ENCODE results near the gene NEK11.

NEK11 gene

DNA sequence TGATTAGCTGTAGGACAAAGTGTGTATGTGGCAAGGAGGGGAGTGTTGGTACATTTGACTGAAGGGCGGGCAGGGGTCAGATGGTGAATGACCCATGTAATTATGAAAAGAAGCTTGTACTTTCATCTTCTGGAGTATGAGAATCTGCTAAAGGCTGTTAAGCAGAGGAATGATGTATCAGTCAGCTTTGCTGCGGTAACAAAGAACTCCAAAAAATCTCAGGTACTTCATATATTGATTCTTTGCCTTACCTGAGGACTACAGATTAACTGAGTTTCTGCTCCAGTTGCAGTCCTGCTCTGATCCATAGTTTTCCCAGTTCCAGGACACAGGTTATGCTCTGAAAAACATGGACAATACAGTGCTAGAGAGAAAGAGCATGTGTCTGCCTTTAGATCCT, 115.1 kb downstream of the NEK11 start:
- no peak for DNase-seq (ENCODE audit: low read depth)

DNA sequence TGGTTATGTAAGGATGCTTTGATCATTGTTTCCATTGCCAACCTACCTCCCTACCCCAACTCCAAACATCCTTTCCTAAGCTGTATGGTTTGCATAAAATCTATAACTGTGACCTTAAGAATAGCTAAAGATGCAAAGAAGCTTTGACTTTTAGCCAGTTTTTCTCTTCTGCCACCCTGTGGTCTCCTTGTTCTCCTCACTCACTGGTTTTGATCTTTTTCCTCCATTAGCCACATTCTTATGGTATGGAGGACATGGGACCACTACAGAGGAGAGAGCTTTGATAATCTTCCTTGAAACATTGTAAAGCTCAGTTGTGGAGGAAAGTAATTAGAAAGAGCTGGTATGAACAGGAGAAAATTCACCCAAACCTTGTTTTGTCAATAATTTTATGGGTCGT, 115.9 kb downstream of the NEK11 start:
- no peak for DNase-seq (ENCODE audit: low read depth)

DNA sequence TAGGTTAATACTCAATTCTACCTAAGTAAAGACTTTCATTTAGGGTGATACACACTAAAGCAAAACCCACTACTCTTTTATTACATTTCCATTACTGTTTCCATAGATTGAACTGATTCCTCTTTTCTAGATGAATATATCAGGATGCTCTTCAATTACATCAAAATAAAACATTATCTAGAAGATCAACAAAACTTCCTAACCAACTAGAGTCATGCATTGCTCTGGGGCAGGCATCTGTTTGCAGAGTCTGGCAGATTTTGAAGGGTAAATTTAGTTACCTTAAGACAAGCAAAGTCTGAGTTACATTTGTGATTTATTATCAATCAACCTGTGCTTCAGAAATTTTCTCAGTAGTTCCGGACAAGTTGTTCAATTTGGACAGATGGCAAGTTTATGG, 117.1 kb downstream of the NEK11 start:
- DNase-seq (ENCODE audit: low read depth), result no peak

DNA sequence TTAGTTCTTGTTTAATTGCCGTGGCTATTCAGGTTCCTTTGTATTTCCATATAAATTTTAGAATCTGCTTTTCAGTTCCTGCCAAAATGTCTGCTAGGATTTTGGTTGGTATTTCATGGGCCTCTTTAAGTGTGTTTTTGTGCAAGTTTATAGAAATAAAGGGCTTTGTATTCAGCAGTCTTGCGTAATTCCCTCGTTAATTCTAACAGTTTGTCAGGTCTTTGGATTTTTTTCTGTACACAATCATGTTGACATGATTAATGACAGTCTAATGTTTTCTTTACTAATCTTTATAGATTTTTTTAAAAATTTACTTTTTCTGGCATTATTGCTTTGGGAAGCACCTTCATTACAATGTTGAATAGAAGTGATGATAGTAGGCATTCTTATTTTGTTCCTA, 120.9 kb downstream of the NEK11 start:
- DNase-seq (ENCODE audit: low read depth), result no peak

DNA sequence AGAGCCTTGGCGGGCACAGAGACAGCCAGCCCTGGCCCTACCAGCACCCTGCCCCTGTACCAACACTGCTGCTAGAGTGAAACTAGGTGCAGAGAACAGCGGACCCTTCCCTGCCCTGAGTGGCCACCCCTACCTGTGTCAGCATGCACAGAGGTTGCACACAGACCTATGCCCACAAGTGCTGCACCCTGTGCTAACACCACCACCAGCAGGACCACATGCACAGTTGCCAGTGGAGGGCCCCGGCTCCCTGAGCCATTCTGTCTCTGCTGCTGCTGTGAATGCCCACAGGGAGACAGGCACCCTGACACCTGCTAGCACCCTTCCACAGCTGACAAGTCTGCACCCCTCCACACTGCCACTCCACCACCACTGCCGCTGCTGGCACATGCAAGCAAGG, 131.8 kb downstream of the NEK11 start:
- no peak for DNase-seq (ENCODE audit: low read depth)

DNA sequence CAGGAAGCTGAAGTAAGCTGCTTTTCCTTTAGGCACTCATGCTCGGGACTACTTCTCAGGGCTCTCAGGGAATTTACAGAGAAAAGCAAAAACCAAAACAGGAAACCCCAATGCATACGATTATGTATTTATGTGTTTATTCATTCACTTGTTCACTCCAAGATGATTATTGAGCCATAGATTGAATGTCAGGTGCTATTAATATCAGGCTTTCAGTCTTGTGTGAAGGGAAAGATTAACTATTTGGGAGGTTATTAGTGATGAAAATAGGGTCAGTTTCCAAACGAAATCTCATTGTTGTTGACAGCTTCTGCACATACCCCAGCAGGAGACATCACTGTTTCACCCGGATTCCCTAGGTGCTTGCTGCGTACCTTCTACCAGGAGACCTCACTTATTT, 135.8 kb downstream of the NEK11 start:
- DNase-seq (ENCODE audit: low read depth), result no peak

DNA sequence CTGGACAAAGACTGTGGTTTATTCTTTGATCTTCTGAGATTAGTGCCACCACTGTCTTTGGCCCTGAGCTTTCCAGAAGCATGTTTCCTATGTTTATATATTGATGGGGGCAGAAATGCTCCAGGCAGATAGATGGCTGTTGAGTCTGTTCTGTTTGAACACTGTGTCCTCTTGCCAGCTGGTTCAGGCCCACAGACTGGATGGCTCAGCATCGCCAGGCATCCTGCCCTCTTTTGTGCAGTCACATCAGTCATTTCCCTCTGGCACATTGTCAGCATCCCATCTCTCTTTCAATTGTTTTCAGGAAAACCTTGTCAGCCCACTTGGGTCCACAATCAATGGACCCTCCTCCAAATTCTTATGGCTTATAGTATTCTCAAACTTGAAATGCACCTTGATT, 141.2 kb downstream of the NEK11 start:
- no peak for DNase-seq (ENCODE audit: low read depth)

DNA sequence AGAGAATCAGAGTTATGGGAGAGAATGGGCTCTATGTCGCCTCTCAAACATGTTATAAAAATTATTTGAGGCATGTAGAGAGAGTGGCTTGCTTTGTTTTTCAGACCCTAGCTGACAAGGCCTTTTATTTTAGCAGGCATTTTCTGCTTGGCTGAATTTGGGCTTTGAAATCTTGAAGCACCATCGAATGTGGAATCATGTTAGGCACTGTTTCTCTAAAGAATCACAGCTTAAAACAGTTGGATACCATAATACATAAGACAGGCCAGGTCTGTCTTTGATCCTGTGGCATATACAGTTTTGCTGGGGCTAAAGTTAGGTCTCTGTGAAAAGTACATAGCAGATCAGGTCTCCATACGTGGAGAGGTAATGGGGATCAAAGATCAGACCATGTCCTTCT, 142.7 kb downstream of the NEK11 start:
- DNase-seq (ENCODE audit: low read depth), result no peak

DNA sequence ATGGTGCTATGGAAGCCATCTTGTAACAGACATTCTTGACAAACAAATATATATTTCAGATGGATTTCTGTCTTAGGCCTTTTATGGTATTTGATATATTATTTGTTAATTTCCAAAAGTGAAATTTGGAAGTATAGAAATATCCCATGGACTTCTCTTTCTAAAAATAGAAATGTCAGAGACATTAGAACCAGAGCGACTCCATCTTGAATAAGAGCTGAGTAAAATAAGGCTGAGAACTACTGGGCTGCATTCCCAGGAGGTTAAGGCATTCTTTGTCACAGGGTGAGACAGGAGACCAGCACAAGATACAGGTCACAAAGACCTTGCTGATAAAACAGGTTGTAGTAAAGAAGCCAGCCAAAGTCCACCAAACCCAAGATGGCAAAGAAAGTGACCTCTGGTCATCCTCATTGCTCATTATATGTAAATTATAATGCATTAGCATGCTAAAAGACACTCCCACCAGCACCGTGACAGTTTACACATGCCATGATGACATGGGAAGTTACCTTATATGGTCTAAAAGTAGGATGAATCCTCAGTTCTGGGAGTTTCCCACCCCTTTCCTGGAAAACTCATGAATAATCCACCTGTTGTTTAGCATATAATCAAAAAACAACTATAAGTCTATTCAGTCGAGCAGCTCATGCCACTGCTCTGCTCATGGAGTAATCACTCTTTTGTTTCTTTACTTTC, 146.0 kb downstream of the NEK11 start:
- DNase-seq (ENCODE audit: low read depth), result no peak

DNA sequence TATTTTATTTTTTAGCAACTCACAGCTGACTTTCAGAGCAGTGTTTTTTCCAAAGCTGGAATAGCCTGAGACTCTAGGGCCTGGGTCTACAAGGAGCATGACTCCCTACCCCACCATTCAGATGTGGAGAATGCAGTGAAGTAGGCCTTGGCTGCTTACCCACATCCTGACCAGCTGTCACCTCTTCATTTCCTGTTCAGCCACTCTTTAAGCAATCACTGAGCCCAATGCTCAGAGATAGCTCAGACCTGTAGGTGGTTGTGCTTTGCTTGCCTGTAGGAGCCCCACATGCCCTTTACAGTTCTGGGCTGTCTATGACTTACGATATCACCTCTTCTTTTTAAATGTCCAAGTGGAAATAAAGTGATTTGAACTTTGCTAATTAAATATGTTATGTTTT, 148.1 kb downstream of the NEK11 start:
- DNase-seq (ENCODE audit: low read depth), result no peak

DNA sequence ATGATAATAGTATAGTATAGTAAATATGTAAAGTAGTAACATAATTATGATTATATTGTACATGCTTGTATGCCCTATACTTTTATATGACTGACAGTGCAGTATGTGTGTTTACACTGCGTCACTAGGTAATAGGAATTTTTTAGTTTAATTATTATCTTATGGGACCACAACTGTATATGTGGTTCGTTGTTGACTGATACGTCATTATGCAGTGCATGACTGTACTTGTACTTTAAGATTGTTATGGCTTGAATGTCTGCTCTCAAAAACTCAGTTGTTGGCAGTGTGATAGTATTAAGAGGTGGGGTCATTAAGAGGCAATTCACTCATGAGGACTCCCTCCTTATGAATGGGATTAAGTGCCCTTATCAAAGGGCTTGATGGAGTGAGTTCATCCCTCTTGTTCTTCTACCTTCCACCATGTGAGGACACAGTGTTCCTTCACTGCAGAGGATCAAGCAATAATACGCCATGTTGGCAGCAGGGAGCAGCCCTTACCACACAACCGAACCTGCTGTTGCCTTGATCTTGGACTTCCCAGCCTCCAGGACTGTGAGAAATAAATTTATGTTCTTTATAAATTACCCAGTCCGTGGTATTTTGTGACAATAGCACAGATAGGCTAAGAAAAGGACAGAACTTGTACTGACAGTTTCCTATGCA, 152.2 kb downstream of the NEK11 start:
- no peak for DNase-seq (ENCODE audit: low read depth)

DNA sequence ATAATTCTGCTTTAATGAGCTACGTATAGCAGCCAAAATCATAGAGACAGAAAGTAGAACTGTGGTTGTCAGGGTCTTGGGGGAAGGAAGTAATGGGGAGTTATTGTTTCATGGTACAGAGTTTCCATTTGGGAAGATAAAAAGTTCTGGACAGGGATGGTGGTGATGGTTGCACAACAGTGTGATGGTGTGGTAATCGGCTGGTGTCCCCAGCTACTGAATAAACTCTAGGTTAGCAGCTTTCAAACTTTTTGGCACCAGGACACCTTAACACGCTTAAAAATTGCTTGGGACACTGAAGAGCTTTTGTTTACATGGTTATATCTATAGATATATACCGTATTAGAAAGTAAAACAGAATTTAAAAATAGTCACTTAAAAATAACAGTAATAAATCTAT, 166.0 kb downstream of the NEK11 start:
- no peak for DNase-seq (ENCODE audit: low read depth)

DNA sequence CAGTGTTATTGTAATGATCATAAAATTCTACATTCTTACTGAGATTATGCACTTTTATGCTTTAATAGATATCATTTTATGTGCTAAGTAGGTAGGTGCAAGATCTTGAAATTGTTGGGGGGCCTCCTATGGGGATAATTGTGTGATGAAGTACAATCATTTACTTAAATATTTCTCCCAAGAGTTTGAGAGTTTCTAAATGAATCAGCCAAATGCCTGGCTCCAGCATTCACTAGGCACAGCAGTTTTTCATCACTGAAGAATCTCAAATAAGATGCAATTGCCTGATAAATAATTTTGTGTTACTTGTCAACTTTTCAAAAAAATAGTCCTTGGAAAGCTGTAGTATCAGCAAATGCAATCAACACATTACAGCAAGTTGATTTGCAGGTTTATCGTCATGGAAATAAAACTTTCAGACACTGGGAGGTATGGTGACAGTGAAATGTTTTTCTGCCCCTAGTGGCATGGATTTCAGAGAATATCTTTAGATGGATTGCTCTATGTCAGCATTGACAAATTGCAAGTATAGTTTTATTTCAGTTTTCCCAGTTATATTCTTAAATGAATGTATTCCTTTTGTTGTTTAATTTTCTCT, 167.1 kb downstream of the NEK11 start:
- no peak for DNase-seq (ENCODE audit: low read depth)

DNA sequence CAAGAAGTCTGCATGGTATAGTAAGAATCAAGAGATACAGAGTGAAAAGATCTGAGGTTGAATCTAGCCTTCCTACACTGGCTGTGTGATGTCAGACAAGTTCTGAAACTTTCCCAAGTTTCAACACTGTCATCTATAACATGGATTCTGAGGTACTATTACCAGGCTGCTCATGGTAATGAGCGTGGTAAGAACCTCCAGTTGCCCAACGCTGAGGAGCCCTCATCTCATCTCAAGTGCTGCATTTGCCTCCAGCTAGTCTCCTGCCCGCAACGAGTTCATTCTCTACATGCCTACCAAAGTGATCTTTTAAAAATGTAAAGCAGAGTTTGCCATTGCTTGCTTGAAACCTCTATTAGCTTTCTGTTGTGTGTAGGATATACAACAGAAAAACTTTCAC, 168.1 kb downstream of the NEK11 start:
- DNase-seq (ENCODE audit: low read depth), result no peak

DNA sequence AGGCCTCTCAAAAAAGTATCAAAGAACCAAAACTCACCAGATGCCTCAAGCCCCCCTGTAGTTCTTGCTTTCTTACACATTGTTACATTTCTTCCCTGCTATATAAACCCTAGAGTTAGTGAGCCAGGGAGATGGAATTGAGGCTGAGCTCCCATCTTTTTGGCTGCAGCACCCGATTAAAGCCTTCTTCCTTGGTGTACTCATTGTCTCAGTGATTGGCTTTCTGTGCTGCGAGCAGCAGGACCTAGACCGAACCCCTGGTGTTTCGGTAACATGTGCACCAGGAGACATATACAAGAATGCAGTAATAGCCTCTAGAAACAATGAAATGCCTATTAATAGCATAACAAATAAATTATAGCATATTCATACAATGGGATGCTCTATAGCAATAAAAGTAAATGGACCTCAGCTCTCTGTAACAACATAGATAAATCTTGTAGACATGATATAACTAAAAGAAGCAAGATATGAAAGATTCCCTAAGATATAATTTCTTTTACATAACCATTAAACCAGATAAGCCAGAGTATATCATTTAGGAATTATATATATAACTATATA, 174.0 kb downstream of the NEK11 start:
- DNase-seq (ENCODE audit: low read depth), result no peak

DNA sequence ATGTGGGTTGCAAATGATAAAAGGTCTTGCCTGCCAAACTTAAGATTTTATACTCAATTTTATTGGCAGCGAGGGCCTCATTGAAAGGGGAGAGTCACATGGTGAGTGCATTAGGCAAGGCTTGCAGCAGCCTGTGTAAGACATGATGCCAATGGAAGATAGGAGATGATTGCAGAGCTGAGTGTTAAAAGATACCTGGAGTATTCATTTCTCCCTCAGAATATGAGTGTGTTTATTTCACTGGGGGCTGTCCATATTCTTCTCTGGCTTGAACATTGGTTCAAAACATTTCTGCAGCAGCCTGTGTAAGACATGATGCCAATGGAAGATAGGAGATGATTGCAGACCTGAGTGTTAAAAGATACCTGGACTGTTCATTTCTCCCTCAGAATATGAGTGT, 189.7 kb downstream of the NEK11 start:
- DNase-seq (ENCODE audit: low read depth), result no peak

DNA sequence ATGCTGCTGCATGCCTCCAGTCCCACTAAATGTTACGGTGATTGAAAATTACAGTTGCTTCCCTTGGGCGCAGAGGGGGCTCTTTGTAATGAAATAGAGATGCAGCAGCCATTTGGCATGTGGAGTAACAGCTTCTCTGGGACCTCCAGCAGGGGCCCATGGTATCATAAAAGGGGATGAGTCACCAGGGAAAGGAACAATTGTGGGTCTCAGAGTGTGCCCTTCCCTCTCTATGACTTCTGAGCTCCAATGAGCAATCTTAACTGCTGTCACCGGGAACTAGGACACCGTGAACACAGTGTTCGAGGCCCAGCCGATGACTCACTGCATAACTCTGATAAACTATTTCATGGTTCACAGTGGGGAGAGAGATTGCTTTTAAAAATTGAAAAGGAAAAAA, 190.1 kb downstream of the NEK11 start:
- no peak for DNase-seq (ENCODE audit: low read depth)

DNA sequence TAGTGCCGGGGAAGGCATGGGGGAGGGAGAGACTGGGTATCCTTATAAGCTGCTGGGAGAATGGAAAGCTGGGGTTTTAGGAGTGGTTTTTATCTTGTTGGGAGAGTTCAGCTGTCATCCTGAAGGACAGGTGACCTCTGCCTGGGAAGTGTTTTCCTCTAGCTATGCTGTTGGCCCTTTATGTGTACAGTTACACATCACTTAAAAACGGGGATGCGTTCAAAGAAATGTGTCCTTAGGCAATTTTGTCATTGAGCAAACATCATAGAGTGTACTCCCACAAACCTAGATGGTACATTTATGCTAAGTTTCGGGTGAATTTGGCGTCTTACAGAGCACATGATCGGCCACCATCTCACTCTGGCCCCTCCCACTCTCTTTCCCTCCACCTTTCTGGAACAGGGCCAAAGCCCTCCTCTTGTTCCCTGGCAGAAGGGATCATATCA, 190.6 kb downstream of the NEK11 start:
- no peak for DNase-seq (ENCODE audit: low read depth)

DNA sequence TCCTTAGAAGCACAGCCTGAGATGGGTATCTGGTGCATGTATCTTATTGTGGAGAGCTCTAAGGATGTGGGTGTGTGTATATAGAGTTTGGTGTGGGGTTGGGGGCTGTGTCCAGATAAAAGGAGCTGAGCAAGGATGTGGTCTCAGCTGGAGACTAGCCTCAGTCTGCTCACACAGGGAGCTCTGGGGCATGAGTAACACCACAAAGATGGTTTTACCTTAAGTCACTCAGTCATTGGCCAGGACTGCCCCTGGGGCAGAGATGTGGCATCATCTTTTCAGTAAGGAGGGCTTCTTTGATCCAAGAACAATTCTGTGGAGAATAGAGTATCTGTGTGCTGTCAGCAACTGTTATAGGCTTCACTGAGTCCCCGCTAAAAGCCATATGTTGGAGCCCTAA, 191.5 kb downstream of the NEK11 start:
- no peak for DNase-seq (ENCODE audit: low read depth)

DNA sequence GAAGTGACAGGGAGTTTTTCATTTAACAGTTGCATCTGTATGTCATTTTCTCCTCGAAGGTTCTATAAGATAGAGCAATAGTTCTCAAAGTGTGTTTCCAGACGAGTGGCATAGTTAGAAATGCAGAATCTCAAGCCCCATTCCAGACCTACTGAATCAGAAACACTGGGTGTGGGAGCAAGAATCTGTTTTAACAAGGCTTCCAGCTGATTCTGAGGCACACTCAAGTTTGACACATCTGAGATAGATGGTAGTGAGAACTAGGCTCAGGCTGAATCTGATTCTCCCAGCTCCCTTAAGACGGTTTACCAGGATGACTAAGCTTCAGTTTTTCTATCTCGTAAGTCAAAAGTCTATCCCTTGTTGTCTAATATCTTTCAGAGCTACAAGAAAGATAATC, 195.1 kb downstream of the NEK11 start:
- no peak for DNase-seq (ENCODE audit: low read depth)

DNA sequence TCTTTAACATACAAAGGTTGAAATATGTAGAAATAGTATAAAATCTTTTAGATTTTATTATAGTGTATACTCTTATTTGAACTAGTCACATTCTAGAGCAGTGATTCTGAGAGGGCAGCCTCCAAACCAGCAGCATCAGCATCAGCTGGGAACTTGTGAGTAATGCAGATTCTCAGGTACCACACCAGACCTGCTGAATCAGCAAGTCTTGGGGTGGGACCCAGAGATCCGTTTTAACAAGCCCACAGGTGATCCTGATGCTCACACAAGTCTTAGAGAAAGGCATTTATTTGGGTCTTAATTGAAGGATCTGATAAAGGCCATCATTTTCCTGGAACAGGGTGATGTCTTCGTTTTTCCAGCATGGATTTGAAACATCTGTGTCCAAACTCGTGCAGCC, 195.9 kb downstream of the NEK11 start:
- no peak for DNase-seq (ENCODE audit: low read depth)

DNA sequence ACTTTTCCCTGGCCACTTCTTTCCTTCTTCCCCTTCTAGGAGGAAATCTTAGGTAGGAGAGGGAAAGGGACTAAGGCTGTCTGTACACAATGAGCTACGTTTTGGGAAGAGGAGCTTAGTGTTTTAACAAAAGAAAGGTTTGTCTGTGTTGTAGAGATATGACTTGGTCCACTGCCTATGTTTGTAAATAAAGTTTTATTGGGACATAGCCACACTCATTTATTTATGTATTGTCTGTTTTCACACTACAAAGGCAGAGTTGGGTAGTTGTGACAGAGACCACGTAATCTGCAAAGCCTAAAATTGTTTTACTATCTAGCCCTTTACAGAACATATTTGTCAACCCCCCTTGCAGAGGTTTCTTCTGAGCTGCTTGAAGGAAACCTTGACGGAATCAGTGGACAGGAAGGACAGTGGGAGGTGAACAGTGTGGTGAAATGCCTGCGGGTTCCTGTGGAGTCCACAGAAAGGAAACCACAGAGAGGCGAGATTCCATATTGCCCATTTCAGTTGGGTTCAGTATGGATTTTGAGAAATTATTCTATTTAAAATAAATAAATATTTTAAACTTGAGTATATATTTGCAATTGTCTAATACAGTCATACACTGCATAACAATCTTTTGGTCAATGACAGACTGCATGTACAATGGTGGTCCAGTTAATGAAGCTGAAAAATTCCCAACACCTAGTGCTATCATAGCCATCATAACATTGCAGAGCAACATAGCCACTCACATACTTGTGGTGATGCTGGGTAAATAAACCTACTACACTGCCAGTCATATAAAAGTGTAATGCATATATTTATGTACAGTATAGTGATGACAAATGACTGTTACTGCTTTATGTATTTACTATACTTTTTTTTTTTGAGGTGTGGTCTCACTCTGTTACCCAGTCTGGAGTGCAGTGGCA, 197.0 kb downstream of the NEK11 start:
- DNase-seq (ENCODE audit: low read depth), result no peak
